Prostate gland (tissue), 2 donors: ENCODE results near the gene PARVB.
"Not testable (repeated sequence)": the region's sequence is repeated elsewhere in the genome, so short reads cannot be mapped to it uniquely, and the experiment has no call there.

Source experiments
- POLR2A ChIP-seq: fragments of 450-650 bp; IDR thresholded peaks from one replicate; pipeline ENCODE4 v1.6.1; 2016; ENCODE audit warnings: antibody characterized with exemption, mild to moderate bottlenecking
- POLR2AphosphoS5 ChIP-seq: sonication (generic); formaldehyde crosslinking; IDR thresholded peaks from one replicate; pipeline ENCODE4 v1.6.1; 2017; ENCODE audit warnings: antibody characterized with exemption
- TF ChIP-seq, protein P1 (sequence below), 4 experiments: fragments of 200-600 bp in 2 of 4; fragments of 450-650 bp in 2 of 4; sonication (generic) in 2 of 4; IDR thresholded peaks; 1 replicate in 3 of 4; 2 replicates in 1 of 4; pipeline ENCODE4 v1.5.1; 2016 to 2019; ENCODE audit warnings: antibody characterized with exemption in 4 of 4, mild to moderate bottlenecking in 2 of 4, moderate library complexity in 2 of 4

GRCh38 chr22:44016586-44016985 is 7.5 kb upstream of the PARVB start:
- TF ChIP-seq POLR2A, POLR2AphosphoS5: not testable (repeated sequence)
- TF ChIP-seq, protein P1, sequence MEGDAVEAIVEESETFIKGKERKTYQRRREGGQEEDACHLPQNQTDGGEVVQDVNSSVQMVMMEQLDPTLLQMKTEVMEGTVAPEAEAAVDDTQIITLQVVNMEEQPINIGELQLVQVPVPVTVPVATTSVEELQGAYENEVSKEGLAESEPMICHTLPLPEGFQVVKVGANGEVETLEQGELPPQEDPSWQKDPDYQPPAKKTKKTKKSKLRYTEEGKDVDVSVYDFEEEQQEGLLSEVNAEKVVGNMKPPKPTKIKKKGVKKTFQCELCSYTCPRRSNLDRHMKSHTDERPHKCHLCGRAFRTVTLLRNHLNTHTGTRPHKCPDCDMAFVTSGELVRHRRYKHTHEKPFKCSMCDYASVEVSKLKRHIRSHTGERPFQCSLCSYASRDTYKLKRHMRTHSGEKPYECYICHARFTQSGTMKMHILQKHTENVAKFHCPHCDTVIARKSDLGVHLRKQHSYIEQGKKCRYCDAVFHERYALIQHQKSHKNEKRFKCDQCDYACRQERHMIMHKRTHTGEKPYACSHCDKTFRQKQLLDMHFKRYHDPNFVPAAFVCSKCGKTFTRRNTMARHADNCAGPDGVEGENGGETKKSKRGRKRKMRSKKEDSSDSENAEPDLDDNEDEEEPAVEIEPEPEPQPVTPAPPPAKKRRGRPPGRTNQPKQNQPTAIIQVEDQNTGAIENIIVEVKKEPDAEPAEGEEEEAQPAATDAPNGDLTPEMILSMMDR (IDR thresholded peaks at IDR 0.05) = not testable (repeated sequence)
